NCI-H526 treated with DMSO at 0.1 percent for 48 hours (cell line): Measurements from ENCODE around the gene CHRNA10.

Source experiments
- DNase-seq: peaks from one replicate; lab custom pipeline; 2025; lab: John Stamatoyannopoulos, UW

Gene CHRNA10, protein sequence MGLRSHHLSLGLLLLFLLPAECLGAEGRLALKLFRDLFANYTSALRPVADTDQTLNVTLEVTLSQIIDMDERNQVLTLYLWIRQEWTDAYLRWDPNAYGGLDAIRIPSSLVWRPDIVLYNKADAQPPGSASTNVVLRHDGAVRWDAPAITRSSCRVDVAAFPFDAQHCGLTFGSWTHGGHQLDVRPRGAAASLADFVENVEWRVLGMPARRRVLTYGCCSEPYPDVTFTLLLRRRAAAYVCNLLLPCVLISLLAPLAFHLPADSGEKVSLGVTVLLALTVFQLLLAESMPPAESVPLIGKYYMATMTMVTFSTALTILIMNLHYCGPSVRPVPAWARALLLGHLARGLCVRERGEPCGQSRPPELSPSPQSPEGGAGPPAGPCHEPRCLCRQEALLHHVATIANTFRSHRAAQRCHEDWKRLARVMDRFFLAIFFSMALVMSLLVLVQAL

GRCh38 chr11:3671334-3672254, at the start of gene CHRNA10:
Gene CHRNA10, minus strand, starts transcription at chr11:3671384. Its CDS starts 72 bp downstream, at chr11:3671312.
- peak; percentile 97 for DNase-seq

DNA sequence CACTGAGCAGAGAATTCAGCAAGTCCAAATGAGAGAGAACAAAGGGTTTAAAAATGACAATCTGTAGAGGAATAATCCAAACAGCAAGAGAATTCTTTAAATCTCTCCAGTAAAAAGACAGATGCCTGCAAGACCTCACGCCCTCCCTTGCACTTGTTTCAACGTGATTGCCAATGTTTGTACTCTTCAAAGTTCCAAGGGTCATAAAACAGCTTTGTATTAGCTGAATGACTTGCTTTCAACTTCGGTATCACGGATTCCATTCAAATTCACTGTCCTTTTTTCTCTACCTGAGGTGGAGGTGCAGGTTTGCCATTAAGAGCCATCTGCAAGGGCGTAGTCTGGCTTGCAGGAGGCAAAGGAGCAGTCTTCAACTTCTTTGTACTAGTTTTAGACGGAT, 41.1 kb upstream of the CHRNA10 start:
- DNase-seq: no peak

- DNase-seq: no peak
These were observed 39.5 kb upstream of the CHRNA10 start for GRCh38 chr11:3710485-3711259.

GRCh38 chr11:3709977-3710376, 38.8 kb upstream of the CHRNA10 start:
- DNase-seq: no peak

- DNase-seq: no peak
These were observed 36.0 kb upstream of the CHRNA10 start for GRCh38 chr11:3707176-3707575.

DNA sequence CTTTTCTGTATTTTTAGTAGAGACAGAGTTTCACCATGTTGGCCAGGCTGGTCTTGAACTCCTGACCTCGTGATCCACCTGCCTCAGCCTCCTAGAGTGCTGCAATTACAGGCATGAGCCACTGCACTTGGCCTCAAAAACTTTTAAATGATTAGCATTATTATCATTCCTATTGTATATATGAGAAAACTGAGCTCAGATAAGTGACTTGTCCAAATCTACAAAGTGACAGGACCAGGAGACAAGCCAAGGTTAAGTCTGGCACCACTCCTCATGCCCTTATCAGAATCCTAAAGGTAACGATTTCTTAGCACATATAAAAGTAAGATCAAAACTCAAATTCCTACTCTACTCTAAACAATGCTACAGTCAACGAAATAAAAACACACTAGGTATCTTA, 32.2 kb upstream of the CHRNA10 start:
- no peak for DNase-seq

GRCh38 chr11:3700910-3701309, 29.7 kb upstream of the CHRNA10 start:
- DNase-seq: no peak

GRCh38 chr11:3700410-3700809, 29.2 kb upstream of the CHRNA10 start:
- no peak for DNase-seq

DNA sequence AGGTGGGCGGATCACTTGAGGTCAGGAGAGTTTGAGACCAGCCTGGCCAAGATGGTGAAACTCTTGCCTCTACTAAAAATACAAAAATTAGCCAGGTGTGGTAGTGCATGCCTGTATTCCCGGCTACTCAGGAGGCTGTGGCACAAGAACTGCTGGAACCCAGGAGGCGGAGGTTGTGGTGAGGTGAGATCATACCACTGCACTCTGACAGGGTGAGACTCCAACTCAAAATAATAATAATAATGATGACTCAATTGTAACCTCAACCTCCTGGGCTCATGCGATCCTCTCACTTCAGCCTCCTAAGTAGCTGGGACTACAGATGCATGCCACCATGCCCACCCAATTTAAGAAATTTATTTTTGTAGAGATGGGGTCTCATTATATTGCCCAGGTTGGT, 15.6 kb upstream of the CHRNA10 start:
- DNase-seq: no peak

DNA sequence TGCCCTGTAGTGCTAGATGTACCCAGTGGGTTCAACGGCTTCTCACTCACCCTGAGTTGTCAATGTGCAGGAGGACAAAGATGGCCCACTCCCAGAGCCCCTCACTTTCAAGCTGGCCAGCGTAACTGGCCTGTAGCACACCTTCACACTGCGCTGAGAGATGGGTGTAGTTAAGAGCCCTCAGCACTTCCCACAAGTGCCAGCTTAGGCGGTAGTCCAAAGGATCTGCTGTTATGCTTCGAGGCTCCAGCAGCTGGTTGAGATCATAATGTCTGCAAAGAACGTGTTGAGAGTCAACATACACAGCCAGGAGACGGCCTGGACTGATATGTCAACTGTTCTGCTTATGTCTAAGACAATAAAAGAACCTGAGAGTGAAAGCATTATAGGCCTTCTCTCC, 14.7 kb upstream of the CHRNA10 start:
- no peak for DNase-seq

DNA sequence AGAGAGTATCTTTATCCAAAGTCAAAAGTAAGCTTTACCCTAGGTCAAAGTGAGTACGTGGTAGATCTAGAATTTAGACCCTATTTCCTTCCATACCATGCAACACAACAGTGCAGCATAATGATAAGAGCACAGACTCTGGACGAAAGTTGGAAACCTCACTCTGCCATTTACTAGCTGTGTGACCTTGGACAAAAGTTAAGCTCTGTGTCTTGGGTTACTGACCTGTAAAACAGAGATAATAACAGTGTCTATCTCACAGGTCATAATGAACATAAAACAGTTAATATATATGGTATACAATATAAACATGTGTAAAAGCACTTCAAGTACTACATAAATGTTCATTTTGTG, 13.6 kb upstream of the CHRNA10 start:
- no peak for DNase-seq

DNA sequence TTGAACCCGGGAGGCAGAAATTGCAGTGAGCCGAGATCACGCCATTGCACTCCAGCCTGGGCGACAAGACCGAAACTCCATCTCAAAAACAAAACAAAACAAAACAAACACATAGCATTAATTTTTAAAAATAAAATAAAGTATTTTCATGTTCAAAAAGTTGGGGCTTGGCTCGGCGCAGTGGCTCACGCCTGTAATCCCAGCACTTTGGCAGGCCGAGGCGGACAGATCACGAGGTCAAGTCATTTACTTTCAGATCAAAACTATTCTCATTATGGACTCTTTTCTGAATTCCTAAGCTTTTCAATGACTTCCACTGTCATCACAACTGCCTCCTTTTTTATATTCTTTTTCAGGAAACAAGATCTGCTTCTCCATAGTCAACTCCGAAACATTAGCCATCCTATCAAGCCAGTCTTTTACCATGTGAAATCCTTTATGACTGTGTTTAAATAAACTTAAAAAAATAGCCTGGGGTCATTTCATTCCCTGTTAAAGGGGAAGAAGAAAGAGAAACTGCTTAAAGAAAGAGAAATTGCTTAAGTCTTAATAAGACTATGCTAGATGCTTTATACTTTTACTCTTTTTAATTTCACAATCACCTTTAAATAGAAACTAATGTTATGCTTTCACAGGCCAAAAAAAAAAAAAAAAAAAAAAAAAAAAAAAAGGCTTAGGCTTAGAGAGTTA, 13.1 kb upstream of the CHRNA10 start:
- no peak for DNase-seq

DNA sequence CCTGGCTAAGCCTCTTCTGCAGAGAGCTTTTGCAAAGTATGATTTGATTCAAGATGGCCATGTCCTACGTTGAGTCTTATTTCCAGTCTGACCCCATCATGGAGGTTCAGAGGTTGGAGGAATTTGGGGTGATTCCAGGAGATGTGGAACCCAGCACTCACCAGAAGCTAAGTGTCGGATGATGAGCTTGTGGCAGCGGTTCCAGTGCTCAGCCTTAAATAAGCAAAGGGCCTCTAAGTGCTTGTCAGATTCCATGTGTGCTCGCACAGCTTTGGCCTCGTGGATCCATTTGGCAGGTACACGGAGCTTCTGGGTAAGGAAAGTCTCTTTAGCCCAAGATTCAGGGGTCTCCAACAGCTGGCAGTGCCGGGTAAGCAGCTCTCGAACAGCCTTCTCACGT, 11.9 kb upstream of the CHRNA10 start:
- DNase-seq: no peak

- DNase-seq: no peak
These were observed 7.9 kb upstream of the CHRNA10 start for GRCh38 chr11:3679077-3679476.

DNA sequence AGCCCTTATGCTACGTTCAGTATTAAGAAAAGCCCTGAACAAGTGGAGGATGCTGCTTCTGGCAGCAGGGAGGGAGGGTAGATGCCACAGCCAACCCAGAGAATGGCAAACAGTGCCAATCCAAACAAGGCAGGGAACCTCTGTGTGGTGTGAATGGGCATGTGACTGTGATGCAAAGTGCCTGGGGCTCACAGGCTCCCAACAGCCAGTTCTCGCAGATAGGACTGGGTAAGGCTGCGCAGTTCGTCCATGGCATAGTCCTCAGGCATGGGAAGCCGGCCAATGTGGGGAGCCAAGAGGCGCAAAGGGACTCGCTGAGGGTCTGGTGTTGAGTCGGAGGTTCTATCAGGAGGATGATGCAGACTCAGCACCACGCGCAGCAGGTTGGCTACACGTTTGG, 4.8 kb upstream of the CHRNA10 start:
- DNase-seq: no peak

- no peak for DNase-seq
These were observed 3.0 kb upstream of the CHRNA10 start for GRCh38 chr11:3674189-3674588.

DNA sequence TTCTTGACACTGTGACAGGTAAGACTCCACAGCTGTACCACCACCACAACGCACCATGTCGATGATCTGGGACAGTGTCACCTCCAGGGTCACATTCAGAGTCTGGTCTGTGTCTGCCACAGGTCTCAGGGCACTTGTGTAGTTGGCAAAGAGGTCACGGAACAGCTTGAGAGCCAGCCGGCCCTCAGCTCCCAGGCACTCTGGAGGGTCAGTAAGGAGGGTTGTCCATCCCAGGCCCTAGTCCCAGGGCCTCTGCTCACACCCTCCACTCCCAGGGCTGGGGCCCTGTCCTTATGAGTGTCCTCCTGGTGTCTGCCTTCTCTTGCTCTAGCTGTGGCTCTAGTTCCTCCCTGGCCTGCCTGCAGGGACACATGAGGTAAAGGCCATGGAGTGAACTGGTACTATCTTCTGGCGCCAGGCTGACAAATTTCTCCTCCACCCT, 1.4 kb downstream of the CHRNA10 start:
- DNase-seq: no peak

- DNase-seq: no peak
These were observed 2.1 kb downstream of the CHRNA10 start for GRCh38 chr11:3669128-3669527.

DNA sequence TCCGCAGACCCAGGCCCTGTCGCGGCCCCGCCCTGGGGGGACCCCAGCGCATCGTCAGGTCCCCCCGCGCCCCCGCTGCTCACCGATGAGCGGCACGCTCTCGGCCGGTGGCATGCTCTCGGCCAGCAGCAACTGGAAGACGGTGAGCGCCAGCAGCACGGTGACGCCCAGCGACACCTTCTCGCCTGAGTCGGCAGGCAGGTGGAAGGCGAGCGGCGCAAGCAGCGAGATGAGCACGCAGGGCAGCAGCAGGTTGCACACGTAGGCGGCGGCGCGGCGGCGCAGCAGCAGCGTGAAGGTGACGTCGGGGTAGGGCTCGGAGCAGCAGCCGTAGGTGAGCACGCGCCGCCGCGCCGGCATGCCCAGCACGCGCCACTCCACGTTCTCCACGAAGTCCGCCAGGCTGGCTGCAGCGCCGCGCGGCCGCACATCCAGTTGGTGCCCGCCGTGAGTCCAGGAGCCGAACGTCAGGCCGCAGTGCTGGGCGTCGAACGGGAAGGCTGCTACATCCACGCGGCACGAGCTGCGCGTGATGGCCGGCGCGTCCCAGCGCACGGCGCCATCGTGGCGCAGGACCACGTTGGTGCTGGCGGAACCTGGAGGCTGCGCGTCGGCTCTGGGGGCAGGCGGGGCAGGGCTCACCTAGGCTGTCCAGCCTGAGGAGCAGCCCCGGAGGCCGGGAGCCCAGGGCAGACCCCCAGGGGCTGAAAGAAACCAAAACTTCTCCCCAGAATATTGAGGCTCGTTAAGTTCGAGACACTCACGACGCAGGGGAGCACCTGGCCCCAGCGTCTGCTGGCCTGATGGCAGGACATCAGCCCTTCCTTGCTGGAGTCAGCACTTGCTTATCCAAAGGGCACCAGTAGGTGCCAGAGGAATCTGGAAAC, 3.8 kb downstream of the CHRNA10 start:
- no peak for DNase-seq

GRCh38 chr11:3666023-3666530, 5.1 kb downstream of the CHRNA10 start:
- no peak for DNase-seq
